HG03575 (cell line): ENCODE results near the gene MED12L.
"Not testable (repeated sequence)": the region's sequence is repeated elsewhere in the genome, so short reads cannot be mapped to it uniquely, and the experiment has no call there.

ENCODE experiments used
- ATAC-seq: cut with Tn5 transposase; IDR thresholded peaks from one replicate; pipeline ENCODE4 v1.9.1; 2021; ENCODE audit not compliant: unreplicated experiment, insufficient number of reproducible peaks, low FRiP score; ENCODE audit errors: extremely low read depth

MED12L gene

GRCh38 chr3:151168269-151169094, 83.0 kb downstream of the MED12L start:
- ATAC-seq, result no peak

GRCh38 chr3:151169262-151169947, 83.9 kb downstream of the MED12L start:
- no peak for ATAC-seq

GRCh38 chr3:151169948-151170679, 84.7 kb downstream of the MED12L start:
- ATAC-seq, result not testable (repeated sequence)

- no peak for ATAC-seq
Measured at GRCh38 chr3:151171145-151171757, 85.8 kb downstream of the MED12L start.

- no peak for ATAC-seq
Measured at GRCh38 chr3:151174351-151174750, 88.9 kb downstream of the MED12L start.

- ATAC-seq, result no peak
Measured at GRCh38 chr3:151175952-151176351, 90.5 kb downstream of the MED12L start.

- ATAC-seq, result no peak
Measured at GRCh38 chr3:151178208-151178845, 92.9 kb downstream of the MED12L start.

- ATAC-seq, result no peak
Measured at GRCh38 chr3:151182349-151183079, 97.0 kb downstream of the MED12L start.

GRCh38 chr3:151183265-151183671, 97.8 kb downstream of the MED12L start:
- no peak for ATAC-seq

- no peak for ATAC-seq
Measured at GRCh38 chr3:151191095-151191494, 105.6 kb downstream of the MED12L start.

GRCh38 chr3:151192545-151192944, 107.1 kb downstream of the MED12L start:
- no peak for ATAC-seq

- ATAC-seq, result no peak
Measured at GRCh38 chr3:151195826-151196225, 110.4 kb downstream of the MED12L start.

GRCh38 chr3:151196434-151196833, 111.0 kb downstream of the MED12L start:
- no peak for ATAC-seq

- no peak for ATAC-seq
Measured at GRCh38 chr3:151197228-151197627, 111.8 kb downstream of the MED12L start.

- no peak for ATAC-seq
Measured at GRCh38 chr3:151197981-151198767, 112.7 kb downstream of the MED12L start.

GRCh38 chr3:151198849-151199248, 113.4 kb downstream of the MED12L start:
- no peak for ATAC-seq

- no peak for ATAC-seq
Measured at GRCh38 chr3:151199554-151200438, 114.3 kb downstream of the MED12L start.
